Calu3 (cell line): ENCODE measurements around the gene SEMA4F. TPM values are rescaled to one million over a fixed set of nuclear protein-coding genes. Genes with fewer than 3 reads are reported as not detected.
A peak's percentile ranks its signal among the peaks of the same experiment; 100 is the strongest.

Experiments used
- BruUV-seq: library from RNA; stranded (reverse); fragments of 400-500 nt; replicated peaks from 2 replicates; lab custom pipeline; 2021; lab: Mats Ljungman, UMichigan
- CTCF ChIA-PET: fragments of 300-600 bp; sonication (Branson Sonifier 250); formaldehyde crosslinking; loops from one replicate; lab custom pipeline; 2022; ENCODE audit warnings: antibody characterized with exemption; lab: Charles Lee
- DNase-seq: peaks from one replicate; pipeline ENCODE4 v3.0.0; 2022
- H3K27ac Mint-ChIP-seq: one replicate; pipeline ENCODE4 v1.8.0; 2022; ENCODE audit warnings: mixed read lengths; ENCODE audit not compliant: unreplicated experiment
- H3K27me3 Mint-ChIP-seq: one replicate; pipeline ENCODE4 v1.8.0; 2022; ENCODE audit warnings: mixed read lengths; ENCODE audit not compliant: unreplicated experiment
- H3K36me3 Mint-ChIP-seq: one replicate; pipeline ENCODE4 v1.8.0; 2022; ENCODE audit warnings: mild to moderate bottlenecking, moderate library complexity, mixed read lengths; ENCODE audit not compliant: insufficient read depth, unreplicated experiment
- H3K4me1 Mint-ChIP-seq: one replicate; pipeline ENCODE4 v1.8.0; 2022; ENCODE audit warnings: mild to moderate bottlenecking, low read depth, mixed read lengths; ENCODE audit not compliant: unreplicated experiment
- H3K4me3 Mint-ChIP-seq: one replicate; pipeline ENCODE4 v1.8.0; 2022; ENCODE audit warnings: mild to moderate bottlenecking, low read depth, moderate library complexity, mixed read lengths; ENCODE audit not compliant: unreplicated experiment
- H3K9me3 Mint-ChIP-seq: one replicate; pipeline ENCODE4 v1.8.0; 2022; ENCODE audit warnings: low read depth, mixed read lengths; ENCODE audit not compliant: unreplicated experiment
- CTCF ChIP-seq: fragments of 200-600 bp; IDR thresholded peaks from one replicate; pipeline ENCODE4 v1.8.0; 2022; ENCODE audit warnings: antibody characterized with exemption; ENCODE audit not compliant: unreplicated experiment
- intact Hi-C: fragments of 100-400 bp; cut with micrococcal nuclease; formaldehyde crosslinking; loops from one replicate; pipeline ENCODE4 v1.10.0; 2022; ENCODE audit not compliant: unreplicated experiment
- total RNA-seq: library from RNA; stranded (reverse); gene quantifications from 2 replicates; pipeline ENCODE4 v1.2.3, GENCODE V29; 2022

SEMA4F gene
- total RNA-seq, 1 experiment from 2014 or later = 10.1 TPM

GRCh38 chr2:74685408-74685807, 31.4 kb downstream of the SEMA4F start:
- H3K4me1 Mint-ChIP-seq = no peaks in the 10 kb centered on the region

GRCh38 chr2:74688881-74689280, 34.8 kb downstream of the SEMA4F start:
- Mint-ChIP-seq H3K27ac (no peak overlapping the region), H3K4me1 (peaks cover 17% of the 10 kb centered on the region), H3K9me3 (no peaks in the 10 kb centered on the region), H3K27me3 (no peaks in the 10 kb centered on the region), H3K36me3 (no peaks in the 10 kb centered on the region), H3K4me3 (no peak overlapping the region)
- no peak for DNase-seq
- no TSS peak for BruUV-seq
- TF ChIP-seq CTCF = no peak
- CTCF ChIA-PET = no interaction called here
- intact Hi-C loops = no loop called here

More at GRCh38 chr2:74685408-74685807, 31.4 kb downstream of the SEMA4F start:
- DNase-seq = no peak
- Mint-ChIP-seq H3K27me3 (no peaks in the 10 kb centered on the region), H3K4me3 (no peak overlapping the region), H3K9me3 (no peaks in the 10 kb centered on the region), H3K36me3 (no peaks in the 10 kb centered on the region), H3K27ac (no peak overlapping the region)
- CTCF ChIA-PET = no interaction called here
- no TSS peak for BruUV-seq
- no peak for TF ChIP-seq CTCF
- intact Hi-C loops = no loop called here

- Mint-ChIP-seq H3K4me3 (no peak overlapping the region), H3K27ac (no peak overlapping the region), H3K36me3 (no peaks in the 10 kb centered on the region), H3K27me3 (no peaks in the 10 kb centered on the region), H3K4me1 (peaks cover 23% of the 10 kb centered on the region), H3K9me3 (no peaks in the 10 kb centered on the region)
- intact Hi-C loops = loop anchor here (1.0 to 5.0 kb wide), 4 partner anchors 148 to 715 kb away; no protein-coding TSS in a partner anchor
- DNase-seq = no peak
- BruUV-seq = no TSS peak
- TF ChIP-seq CTCF = no peak
- CTCF ChIA-PET = no interaction called here
These were observed 35.6 kb downstream of the SEMA4F start for GRCh38 chr2:74689671-74690070.

GRCh38 chr2:74690571-74690970, 36.5 kb downstream of the SEMA4F start:
- Mint-ChIP-seq H3K4me1 (peaks cover 31% of the 10 kb centered on the region), H3K4me3 (no peak overlapping the region), H3K27ac (no peak overlapping the region), H3K36me3 (no peaks in the 10 kb centered on the region), H3K27me3 (no peaks in the 10 kb centered on the region), H3K9me3 (no peaks in the 10 kb centered on the region)
- CTCF ChIA-PET = interaction anchor here (0.6 to 1.0 kb wide), 7 partner anchors 25 to 187 kb away, joined by 3 to 4 read pairs (median 4); no protein-coding TSS in a partner anchor
- peak; percentile 59 for DNase-seq
- no TSS peak for BruUV-seq
- TF ChIP-seq CTCF = peak; percentile 68
- intact Hi-C loops = loop anchor here (1.0 to 5.0 kb wide), 4 partner anchors 147 to 714 kb away; no protein-coding TSS in a partner anchor
